Endodermal cell (in vitro differentiated cells): ENCODE results near the gene FADS2. TPM values are rescaled to one million over a fixed set of nuclear protein-coding genes. Genes with fewer than 3 reads are reported as not detected.

Experiments used
- DNase-seq: peaks from one replicate; pipeline ENCODE4 v3.0.0-alpha.2; 2017
- H3K27ac ChIP-seq: 2 replicates; pipeline ENCODE4 v1.5.1; 2013; ENCODE audit warnings: mild to moderate bottlenecking, low read depth, low read length, moderate library complexity
- H3K27me3 ChIP-seq: 2 replicates; pipeline ENCODE4 v1.6.1; 2013; ENCODE audit warnings: mild to moderate bottlenecking, low read length, moderate library complexity; ENCODE audit not compliant: insufficient read depth, control insufficient read depth, poor library complexity, severe bottlenecking
- H3K36me3 ChIP-seq: 2 replicates; pipeline ENCODE4 v1.7.0; 2013; ENCODE audit warnings: mild to moderate bottlenecking, low read length, moderate library complexity; ENCODE audit not compliant: control insufficient read depth, insufficient read depth
- H3K4me1 ChIP-seq: one replicate; pipeline ENCODE4 v1.7.0; 2013; ENCODE audit warnings: low read length; ENCODE audit not compliant: control insufficient read depth, insufficient read depth
- H3K4me3 ChIP-seq: 2 replicates; pipeline ENCODE4 v1.5.1; 2013; ENCODE audit warnings: mild to moderate bottlenecking, low read length, moderate library complexity
- H3K9ac ChIP-seq: 2 replicates; pipeline ENCODE4 v1.6.1; 2013; ENCODE audit warnings: mild to moderate bottlenecking, low read length, moderate library complexity; ENCODE audit not compliant: poor library complexity, severe bottlenecking; ENCODE audit errors: extremely low read depth
- H3K9me3 ChIP-seq: 2 replicates; pipeline ENCODE4 v1.6.1; 2013; ENCODE audit warnings: mild to moderate bottlenecking, low read length, moderate library complexity; ENCODE audit not compliant: control insufficient read depth
- H3K27ac Mint-ChIP-seq: 2 replicates; pipeline ENCODE4 v1.8.0; 2020; ENCODE audit warnings: mixed read lengths
- H3K27me3 Mint-ChIP-seq: 2 replicates; pipeline ENCODE4 v1.8.0; 2021; ENCODE audit warnings: mild to moderate bottlenecking, mixed read lengths; ENCODE audit not compliant: insufficient read depth
- H3K36me3 Mint-ChIP-seq: 2 replicates; pipeline ENCODE4 v1.8.0; 2020; ENCODE audit warnings: low read depth, mixed read lengths
- H3K4me1 Mint-ChIP-seq: 2 replicates; pipeline ENCODE4 v1.8.0; 2020; ENCODE audit warnings: mixed read lengths
- H3K4me3 Mint-ChIP-seq: 2 replicates; pipeline ENCODE4 v1.8.0; 2020; ENCODE audit warnings: mild to moderate bottlenecking, moderate library complexity, mixed read lengths
- H3K9me3 Mint-ChIP-seq: 2 replicates; pipeline ENCODE4 v1.8.0; 2020; ENCODE audit warnings: mild to moderate bottlenecking, mixed read lengths
- WGBS, 2 experiments: methylation state at CpG; one replicate each; pipeline versions ENCODE4 v1.1.5 to v1.1.7; 2013; ENCODE audit warnings: missing lambda C conversion rate in 2 of 2, mixed read lengths in 1 of 2; ENCODE audit not compliant: insufficient coverage in 1 of 2, insufficient read length in 1 of 2; 5-methylcytosine and 5-hydroxymethylcytosine counted together
- total RNA-seq, 2 donors: library from RNA; stranded (reverse); fragmentation: NEBNext Ultra II Directional in 1 of 2; extraction: Animal tissue kit (Norgen Biotek cat#: 25700) in 1 of 2; gene quantifications; 2 replicates in 1 of 2; 3 replicates in 1 of 2; pipeline ENCODE4 v1.2.1, GENCODE V29; 2021
- TF ChIP-seq, protein P1 (sequence below): fragments of 200-600 bp; sonication (generic); conservative IDR thresholded peaks from 2 replicates; pipeline ENCODE4 v1.5.0; 2021; ENCODE audit warnings: antibody characterized with exemption, mild to moderate bottlenecking

Gene FADS2
- total RNA-seq, 2 donors from 2014 or later: 344 to 381 TPM

DNA sequence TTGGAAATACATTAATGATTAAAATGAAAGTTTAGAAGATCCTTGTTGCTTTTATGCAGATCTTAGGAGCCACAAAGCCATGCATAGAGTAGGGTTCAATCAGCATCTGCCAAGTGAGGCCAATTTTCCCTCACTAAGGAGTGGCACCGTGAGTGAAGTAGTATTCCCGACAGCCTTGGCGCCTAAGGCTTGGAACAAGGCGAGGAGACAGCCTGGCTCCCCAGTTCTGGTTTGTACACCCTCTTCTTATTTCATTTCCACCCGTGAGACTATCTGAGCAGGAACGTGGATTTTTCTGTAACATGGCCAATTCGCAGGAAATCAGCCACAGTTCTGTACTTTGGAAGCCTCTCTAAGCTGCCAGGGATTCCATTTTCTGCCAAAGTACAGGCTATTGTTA is 22.6 kb downstream of the FADS2 start:
- H3K27me3 Mint-ChIP-seq: no peaks in the 10 kb centered on the region
- no peaks in the 10 kb centered on the region for H3K4me1 ChIP-seq
- H3K4me1 Mint-ChIP-seq: no peaks in the 10 kb centered on the region
- TF ChIP-seq, protein P1, sequence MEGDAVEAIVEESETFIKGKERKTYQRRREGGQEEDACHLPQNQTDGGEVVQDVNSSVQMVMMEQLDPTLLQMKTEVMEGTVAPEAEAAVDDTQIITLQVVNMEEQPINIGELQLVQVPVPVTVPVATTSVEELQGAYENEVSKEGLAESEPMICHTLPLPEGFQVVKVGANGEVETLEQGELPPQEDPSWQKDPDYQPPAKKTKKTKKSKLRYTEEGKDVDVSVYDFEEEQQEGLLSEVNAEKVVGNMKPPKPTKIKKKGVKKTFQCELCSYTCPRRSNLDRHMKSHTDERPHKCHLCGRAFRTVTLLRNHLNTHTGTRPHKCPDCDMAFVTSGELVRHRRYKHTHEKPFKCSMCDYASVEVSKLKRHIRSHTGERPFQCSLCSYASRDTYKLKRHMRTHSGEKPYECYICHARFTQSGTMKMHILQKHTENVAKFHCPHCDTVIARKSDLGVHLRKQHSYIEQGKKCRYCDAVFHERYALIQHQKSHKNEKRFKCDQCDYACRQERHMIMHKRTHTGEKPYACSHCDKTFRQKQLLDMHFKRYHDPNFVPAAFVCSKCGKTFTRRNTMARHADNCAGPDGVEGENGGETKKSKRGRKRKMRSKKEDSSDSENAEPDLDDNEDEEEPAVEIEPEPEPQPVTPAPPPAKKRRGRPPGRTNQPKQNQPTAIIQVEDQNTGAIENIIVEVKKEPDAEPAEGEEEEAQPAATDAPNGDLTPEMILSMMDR: no peak
- H3K27ac ChIP-seq: peak overlapping the region; percentile 61
- H3K9me3 ChIP-seq: no peaks in the 10 kb centered on the region
- H3K4me3 ChIP-seq: no peak overlapping the region
- DNase-seq: no peak
- no peak overlapping the region for H3K27ac Mint-ChIP-seq
- no peak overlapping the region for H3K4me3 Mint-ChIP-seq
- WGBS, 2 experiments: 95 to 98% methylated on average over 7 of the region's 7 CpGs
- peaks cover 79% of the 10 kb centered on the region for H3K36me3 ChIP-seq
- no peak overlapping the region for H3K9ac ChIP-seq
- peaks cover 68% of the 10 kb centered on the region for H3K36me3 Mint-ChIP-seq
- no peaks in the 10 kb centered on the region for H3K9me3 Mint-ChIP-seq
- H3K27me3 ChIP-seq: no peaks in the 10 kb centered on the region

DNA sequence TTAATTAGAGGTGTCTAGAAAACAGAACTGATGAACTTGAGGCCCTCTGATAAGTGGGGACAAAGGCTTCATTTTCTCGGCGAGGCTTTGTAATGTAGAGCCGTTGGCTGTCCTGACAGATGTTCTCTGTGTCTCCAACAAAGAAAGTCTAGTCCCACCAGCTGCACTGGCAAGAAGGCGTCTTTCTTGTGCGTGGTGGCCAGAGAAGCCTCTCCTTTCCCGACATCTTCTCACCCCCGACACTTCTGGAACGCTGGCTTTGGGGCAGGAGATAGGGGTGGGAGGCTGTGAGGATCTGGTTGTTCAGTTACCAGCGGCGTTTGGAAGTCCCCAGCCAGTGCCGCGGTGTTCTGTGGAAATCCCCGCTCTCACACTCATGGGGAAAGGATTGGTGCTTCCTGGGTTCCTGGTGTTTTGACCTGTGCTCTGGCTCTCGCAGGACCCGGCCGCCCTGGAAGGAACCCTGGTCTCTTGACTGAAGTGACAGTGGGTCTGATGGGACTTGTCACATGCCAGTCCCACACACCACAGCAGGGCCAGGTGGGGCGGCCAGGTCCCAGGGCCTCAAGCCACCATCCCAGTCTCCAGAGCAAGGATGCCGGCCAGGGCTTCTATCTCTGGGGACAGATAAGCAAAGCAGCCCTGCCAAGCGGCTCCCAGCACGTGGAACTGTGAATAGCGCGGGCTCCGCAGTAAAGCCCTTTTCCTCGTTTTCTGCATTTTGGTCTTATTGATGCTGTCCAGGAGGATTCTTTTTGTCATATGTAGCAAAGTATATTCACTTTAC is 23.2 kb downstream of the FADS2 start:
- no peak overlapping the region for H3K9ac ChIP-seq
- Mint-ChIP-seq H3K4me3 (no peak overlapping the region), H3K27me3 (no peaks in the 10 kb centered on the region), H3K36me3 (peaks cover 67% of the 10 kb centered on the region), H3K27ac (no peak overlapping the region), H3K9me3 (no peaks in the 10 kb centered on the region), H3K4me1 (no peaks in the 10 kb centered on the region)
- H3K27ac ChIP-seq: peak overlapping the region; percentile 61
- DNase-seq: no peak
- H3K9me3 ChIP-seq: no peaks in the 10 kb centered on the region
- H3K4me3 ChIP-seq: no peak overlapping the region
- no peaks in the 10 kb centered on the region for H3K4me1 ChIP-seq
- H3K27me3 ChIP-seq: no peaks in the 10 kb centered on the region
- peaks cover 84% of the 10 kb centered on the region for H3K36me3 ChIP-seq
- TF ChIP-seq, protein P1: no peak
- WGBS, 2 experiments: 92 to 94% methylated on average over 16 to 24 of the region's 24 CpGs

DNA sequence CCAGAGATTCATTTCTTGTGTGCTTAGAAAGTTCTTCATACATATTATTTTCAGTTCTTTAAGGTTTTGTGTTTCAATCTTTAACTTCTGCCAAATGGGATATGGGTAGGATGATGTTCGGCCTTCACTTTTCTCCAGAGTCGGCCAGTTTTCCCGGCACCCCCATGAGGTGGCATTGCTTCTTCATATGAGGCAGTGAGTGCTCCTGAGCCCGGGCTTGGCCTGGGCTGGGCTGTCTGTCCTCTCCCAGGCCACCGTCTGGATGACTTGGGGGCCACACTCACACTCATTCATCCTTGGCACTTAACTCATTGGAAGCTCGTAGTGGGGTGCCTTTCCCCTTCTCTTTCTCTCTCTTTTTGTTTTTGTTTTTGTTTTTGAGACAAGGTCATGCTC is 23.8 kb downstream of the FADS2 start:
- no peaks in the 10 kb centered on the region for H3K4me1 Mint-ChIP-seq
- no peak for DNase-seq
- H3K4me1 ChIP-seq: no peaks in the 10 kb centered on the region
- H3K36me3 Mint-ChIP-seq: peaks cover 62% of the 10 kb centered on the region
- no peak overlapping the region for H3K4me3 Mint-ChIP-seq
- no peak overlapping the region for H3K27ac ChIP-seq
- no peaks in the 10 kb centered on the region for H3K9me3 Mint-ChIP-seq
- H3K27me3 ChIP-seq: no peaks in the 10 kb centered on the region
- H3K27ac Mint-ChIP-seq: no peak overlapping the region
- H3K4me3 ChIP-seq: no peak overlapping the region
- H3K27me3 Mint-ChIP-seq: no peaks in the 10 kb centered on the region
- no peak overlapping the region for H3K9ac ChIP-seq
- no peaks in the 10 kb centered on the region for H3K9me3 ChIP-seq
- 95 to 96% methylated on average over 4 to 6 of the region's 6 CpGs for WGBS, 2 experiments
- TF ChIP-seq, protein P1: no peak
- peaks cover 86% of the 10 kb centered on the region for H3K36me3 ChIP-seq
